ENCODE measurements around the gene SLC7A14. TPM values are rescaled to one million over a fixed set of nuclear protein-coding genes. Genes with fewer than 3 reads are reported as not detected.

SLC7A14 gene
- total and polyA plus RNA-seq, 10 of the 15 experiments (the other 5 are each of a cell fraction or from before 2014, with no cell fraction given): not detected

GRCh38 chr3:170534227-170534626 is 51.6 kb downstream of the SLC7A14 start:
- SMC1A ChIA-PET (ENCODE audit: uncharacterized antibody, unreplicated experiment): interaction anchor here (1.0 kb wide), 1 partner anchor 11 kb away, joined by 3 read pairs; no protein-coding TSS in a partner anchor
- ATAC-seq: no peak
- no TSS peak for BruUV-seq (replicated peaks)
- WGBS (ENCODE audit: insufficient coverage, insufficient replicate concordance, low lambda C conversion rate, missing lambda C conversion rate): 7% methylated on average over 3 of the region's 3 CpGs
- H3K9ac ChIP-seq (ENCODE audit: control insufficient read depth, insufficient read depth, low read length): no peak overlapping the region
- H4K20me1 ChIP-seq (ENCODE audit: control insufficient read depth, insufficient read depth): no peaks in the 10 kb centered on the region; the same call in 1 of the 2 replicates
- RAD21 ChIA-PET (ENCODE audit: unreplicated experiment): no interaction called here
- H3K79me2 ChIP-seq (ENCODE audit: control insufficient read depth, insufficient read depth, low read length): no peaks in the 10 kb centered on the region
- TF ChIP-seq CUX1 (IDR thresholded peaks at IDR 0.05; ENCODE audit: insufficient replicate concordance, low read depth, low read length) (no peak), CBX5 (IDR thresholded peaks at IDR 0.05; ENCODE audit: low read depth) (no peak), POU2F2 (IDR thresholded peaks at IDR 0.05; ENCODE audit: borderline replicate concordance, low read depth, low read length) (no peak), JUNB (IDR thresholded peaks at IDR 0.05) (no peak), KDM1A (IDR thresholded peaks at IDR 0.05; ENCODE audit: borderline replicate concordance) (no peak), MTA2 (IDR thresholded peaks at IDR 0.05; ENCODE audit: low read depth) (no peak), EP300 (IDR thresholded peaks at IDR 0.05; ENCODE audit: borderline replicate concordance in 1 of 2, control insufficient read depth in 1 of 2, low read depth in 2 of 2, low read length in 2 of 2) (no peak), HDAC2 (IDR thresholded peaks at IDR 0.05) (no peak), WRNIP1 (IDR thresholded peaks at IDR 0.05; ENCODE audit: borderline replicate concordance, low read depth, low read length) (no peak), CHD4 (IDR thresholded peaks at IDR 0.05) (no peak), SREBF1 (IDR thresholded peaks at IDR 0.05; ENCODE audit: low read length) (no peak), ETV6 (conservative IDR thresholded peaks at IDR 0.05 in 1 of 2, IDR thresholded peaks at IDR 0.05 in 1 of 2; ENCODE audit: borderline replicate concordance in 1 of 2, low read depth in 1 of 2) (no peak), IRF4 (IDR thresholded peaks at IDR 0.05; ENCODE audit: low read depth, low read length) (no peak), NKRF (conservative IDR thresholded peaks at IDR 0.05) (no peak)
- H3K4me1 ChIP-seq (ENCODE audit: control insufficient read depth, insufficient read depth, low read length): no peaks in the 10 kb centered on the region
- CTCF ChIA-PET: interaction anchor here (1.0 kb wide), 1 partner anchor 12 kb away, joined by 3 read pairs; no protein-coding TSS in a partner anchor
- no peak overlapping the region for H3K4me2 ChIP-seq (ENCODE audit: control insufficient read depth, insufficient read depth)
- POLR2A ChIA-PET: no interaction called here
- in situ Hi-C loops (cut with MboI) (no loop called here), intact Hi-C loops (cut with micrococcal nuclease; ENCODE audit: unreplicated experiment) (no loop called here)
- no peak for DNase-seq (ENCODE audit: low read depth, low spot score)
- no peak overlapping the region for H3K27ac ChIP-seq (ENCODE audit: control insufficient read depth, insufficient read depth)
- H3K36me3 ChIP-seq (ENCODE audit: control insufficient read depth in 2 of 2, insufficient read depth in 2 of 2, low read length in 1 of 2): no peaks in the 10 kb centered on the region
- no peak for FAIRE-seq
- H3K4me3 ChIP-seq: no peak overlapping the region
- H2AFZ ChIP-seq (ENCODE audit: control insufficient read depth, low read depth, low read length): no peak overlapping the region
- peaks cover 0 to 2% of the 10 kb centered on the region in 2 experiments; a peak in 3 of 4 replicates for H3K27me3 ChIP-seq (replicated peaks in 1 of 2; ENCODE audit: control insufficient read depth in 2 of 2, insufficient read depth in 2 of 2, low read length in 1 of 2)
- H3K9me3 ChIP-seq (replicated peaks; ENCODE audit: control insufficient read depth, insufficient read depth, low read length): no peaks in the 10 kb centered on the region
